Activated naive CD4-positive, alpha-beta T cell treated with anti-CD3 and anti-CD28 coated beads, Interleukin-2, amount 10 ng/mL, durations not matched to agents 7 days and 5 days (primary cell): ENCODE results near the gene SLX9.

Experiments
- CTCF ChIA-PET: fragments of 350-600 bp; sonication (Branson Sonifier 250); formaldehyde crosslinking; loops from one replicate; lab custom pipeline; 2021; ENCODE audit warnings: antibody characterized with exemption; lab: Charles Lee
- DNase-seq: peaks from one replicate; pipeline ENCODE4 v3.0.0-alpha.2; 2020
- H3K27ac Mint-ChIP-seq: one replicate; pipeline ENCODE4 v1.8.0; 2021; ENCODE audit warnings: mild to moderate bottlenecking, moderate library complexity, mixed read lengths
- H3K27me3 Mint-ChIP-seq: one replicate; pipeline ENCODE4 v1.8.0; 2021; ENCODE audit warnings: mild to moderate bottlenecking, mixed read lengths
- H3K36me3 Mint-ChIP-seq: one replicate; pipeline ENCODE4 v1.8.0; 2021; ENCODE audit warnings: mixed read lengths
- H3K4me1 Mint-ChIP-seq: one replicate; pipeline ENCODE4 v1.8.0; 2021; ENCODE audit warnings: mixed read lengths
- H3K4me3 Mint-ChIP-seq: one replicate; pipeline ENCODE4 v1.8.0; 2021; ENCODE audit warnings: mild to moderate bottlenecking, moderate library complexity, mixed read lengths
- H3K9me3 Mint-ChIP-seq: one replicate; pipeline ENCODE4 v1.8.0; 2021; ENCODE audit warnings: mixed read lengths

Gene SLX9

GRCh38 chr21:45002381-45003204, 62.8 kb downstream of the SLX9 start:
- DNase-seq: no peak
- Mint-ChIP-seq H3K4me3 (no peak overlapping the region), H3K27me3 (peaks cover 22% of the 10 kb centered on the region), H3K36me3 (no peaks in the 10 kb centered on the region), H3K27ac (no peak overlapping the region), H3K4me1 (no peaks in the 10 kb centered on the region), H3K9me3 (no peaks in the 10 kb centered on the region)
- CTCF ChIA-PET: no interaction called here

GRCh38 chr21:45003331-45004058, 63.7 kb downstream of the SLX9 start:
- H3K9me3 Mint-ChIP-seq: no peaks in the 10 kb centered on the region
- H3K27ac Mint-ChIP-seq: no peak overlapping the region
- no peak for DNase-seq
- H3K27me3 Mint-ChIP-seq: peaks cover 26% of the 10 kb centered on the region
- no peaks in the 10 kb centered on the region for H3K4me1 Mint-ChIP-seq
- H3K4me3 Mint-ChIP-seq: no peak overlapping the region
- no peaks in the 10 kb centered on the region for H3K36me3 Mint-ChIP-seq
- CTCF ChIA-PET: interaction anchor here (1.9 kb wide), 1 partner anchor 135 kb away, joined by 5 read pairs; no protein-coding TSS in a partner anchor

GRCh38 chr21:45004059-45004422, 64.2 kb downstream of the SLX9 start:
- no peak for DNase-seq
- Mint-ChIP-seq H3K4me3 (no peak overlapping the region), H3K4me1 (no peaks in the 10 kb centered on the region), H3K9me3 (no peaks in the 10 kb centered on the region), H3K27me3 (peaks cover 30% of the 10 kb centered on the region), H3K36me3 (no peaks in the 10 kb centered on the region), H3K27ac (no peak overlapping the region)
- CTCF ChIA-PET: interaction anchor here (1.9 kb wide), 1 partner anchor 135 kb away, joined by 5 read pairs; no protein-coding TSS in a partner anchor

GRCh38 chr21:45004481-45005247, 64.8 kb downstream of the SLX9 start:
- no peak for DNase-seq
- Mint-ChIP-seq H3K9me3 (no peaks in the 10 kb centered on the region), H3K4me1 (no peaks in the 10 kb centered on the region), H3K27me3 (peaks cover 33% of the 10 kb centered on the region), H3K36me3 (no peaks in the 10 kb centered on the region), H3K27ac (no peak overlapping the region), H3K4me3 (no peak overlapping the region)
- CTCF ChIA-PET: interaction anchor here (1.2 to 1.9 kb wide), 3 partner anchors 124 to 134 kb away, joined by 3 to 5 read pairs (median 3); no protein-coding TSS in a partner anchor

- peaks cover 50% of the 10 kb centered on the region for H3K27me3 Mint-ChIP-seq
- no peak overlapping the region for H3K4me3 Mint-ChIP-seq
- no peaks in the 10 kb centered on the region for H3K36me3 Mint-ChIP-seq
- no peak overlapping the region for H3K27ac Mint-ChIP-seq
- CTCF ChIA-PET: interaction anchor here (1.6 kb wide), 1 partner anchor 122 kb away, joined by 3 read pairs; no protein-coding TSS in a partner anchor
- DNase-seq: no peak
- no peaks in the 10 kb centered on the region for H3K4me1 Mint-ChIP-seq
- no peaks in the 10 kb centered on the region for H3K9me3 Mint-ChIP-seq
Measured at GRCh38 chr21:45006536-45007095, 66.8 kb downstream of the SLX9 start.

- Mint-ChIP-seq H3K27ac (no peak overlapping the region), H3K9me3 (no peaks in the 10 kb centered on the region), H3K36me3 (no peaks in the 10 kb centered on the region), H3K4me3 (no peak overlapping the region), H3K4me1 (no peaks in the 10 kb centered on the region), H3K27me3 (peaks cover 74% of the 10 kb centered on the region)
- CTCF ChIA-PET: no interaction called here
- no peak for DNase-seq
Measured at GRCh38 chr21:45009616-45010015, 69.8 kb downstream of the SLX9 start.

- H3K4me1 Mint-ChIP-seq: no peaks in the 10 kb centered on the region
- CTCF ChIA-PET: interaction anchor here (0.7 to 1.0 kb wide), 2 partner anchors 118 to 924 kb away, joined by 3 read pairs; no protein-coding TSS in a partner anchor
- DNase-seq: no peak
- no peak overlapping the region for H3K27ac Mint-ChIP-seq
- H3K27me3 Mint-ChIP-seq: peaks cover 74% of the 10 kb centered on the region
- H3K4me3 Mint-ChIP-seq: no peak overlapping the region
- H3K9me3 Mint-ChIP-seq: no peaks in the 10 kb centered on the region
- H3K36me3 Mint-ChIP-seq: no peaks in the 10 kb centered on the region
Measured at GRCh38 chr21:45010096-45010495, 70.3 kb downstream of the SLX9 start.

- no peak for DNase-seq
- no peak overlapping the region for H3K27ac Mint-ChIP-seq
Measured at GRCh38 chr21:45010860-45011259, 71.0 kb downstream of the SLX9 start.

GRCh38 chr21:45011426-45011825, 71.6 kb downstream of the SLX9 start:
- Mint-ChIP-seq H3K36me3 (no peaks in the 10 kb centered on the region), H3K4me1 (no peaks in the 10 kb centered on the region), H3K9me3 (no peaks in the 10 kb centered on the region), H3K27me3 (peaks cover 83% of the 10 kb centered on the region), H3K27ac (no peak overlapping the region), H3K4me3 (no peak overlapping the region)
- no peak for DNase-seq
- CTCF ChIA-PET: no interaction called here

More at GRCh38 chr21:45010860-45011259, 71.0 kb downstream of the SLX9 start:
- Mint-ChIP-seq H3K27me3 (peaks cover 81% of the 10 kb centered on the region), H3K4me1 (no peaks in the 10 kb centered on the region), H3K36me3 (no peaks in the 10 kb centered on the region), H3K9me3 (no peaks in the 10 kb centered on the region), H3K4me3 (no peak overlapping the region)
- CTCF ChIA-PET: interaction anchor here (1.0 kb wide), 1 partner anchor 117 kb away, joined by 3 read pairs; no protein-coding TSS in a partner anchor

GRCh38 chr21:45011911-45012661, 72.3 kb downstream of the SLX9 start:
- no peak for DNase-seq
- peaks cover 84% of the 10 kb centered on the region for H3K27me3 Mint-ChIP-seq
- CTCF ChIA-PET: interaction anchor here (1.8 kb wide), 1 partner anchor 126 kb away, joined by 5 read pairs; no protein-coding TSS in a partner anchor

GRCh38 chr21:45012662-45013259, 72.9 kb downstream of the SLX9 start:
- CTCF ChIA-PET: interaction anchor here (1.8 kb wide), 1 partner anchor 125 kb away, joined by 5 read pairs; no protein-coding TSS in a partner anchor
- H3K36me3 Mint-ChIP-seq: no peaks in the 10 kb centered on the region
- H3K27ac Mint-ChIP-seq: no peak overlapping the region
- peaks cover 5% of the 10 kb centered on the region for H3K4me1 Mint-ChIP-seq
- H3K4me3 Mint-ChIP-seq: no peak overlapping the region
- H3K27me3 Mint-ChIP-seq: peaks cover 86% of the 10 kb centered on the region
- H3K9me3 Mint-ChIP-seq: no peaks in the 10 kb centered on the region
- no peak for DNase-seq

More at GRCh38 chr21:45011911-45012661, 72.3 kb downstream of the SLX9 start:
- no peak overlapping the region for H3K27ac Mint-ChIP-seq
- H3K4me3 Mint-ChIP-seq: no peak overlapping the region
- H3K36me3 Mint-ChIP-seq: no peaks in the 10 kb centered on the region
- no peaks in the 10 kb centered on the region for H3K4me1 Mint-ChIP-seq
- H3K9me3 Mint-ChIP-seq: no peaks in the 10 kb centered on the region

- Mint-ChIP-seq H3K27me3 (peaks cover 89% of the 10 kb centered on the region), H3K4me3 (no peak overlapping the region)
- CTCF ChIA-PET: interaction anchor here (1.8 kb wide), 1 partner anchor 124 kb away, joined by 5 read pairs; no protein-coding TSS in a partner anchor
Measured at GRCh38 chr21:45013260-45013841, 73.5 kb downstream of the SLX9 start.

More at GRCh38 chr21:45013260-45013841, 73.5 kb downstream of the SLX9 start:
- Mint-ChIP-seq H3K36me3 (no peaks in the 10 kb centered on the region), H3K9me3 (no peaks in the 10 kb centered on the region), H3K27ac (no peak overlapping the region), H3K4me1 (peaks cover 9% of the 10 kb centered on the region)
- DNase-seq: no peak
